Spleen (tissue), 7 donors: ENCODE data around the gene OR6B1.

Experiments used
- CTCF ChIP-seq, 11 experiments: fragments of 200-600 bp in 7 of 11; fragments of 450-650 bp in 4 of 11; sonication (generic) in 4 of 11; IDR thresholded peaks in 8 of 11; conservative IDR thresholded peaks in 3 of 11; 1 replicate in 7 of 11; 2 replicates in 4 of 11; pipeline versions ENCODE4 v1.4.0 to v1.8.0; 2016 to 2021; ENCODE audit warnings: antibody characterized with exemption in 11 of 11, inconsistent platforms in 4 of 11, mild to moderate bottlenecking in 1 of 11
- POLR2A ChIP-seq, 3 donors: fragments of 450-650 bp; IDR thresholded peaks; one replicate each; pipeline ENCODE4 v1.5.1; 2017; ENCODE audit warnings: antibody characterized with exemption in 3 of 3, mild to moderate bottlenecking in 1 of 3
- donor health status: DM: no; HTN: no; CAD: no; lungs with moderate emphysema.
- donor health status: DM: no; HTN: no; CAD: no.
- donor health status: DM: no; HTN: no; CAD: no.

DNA sequence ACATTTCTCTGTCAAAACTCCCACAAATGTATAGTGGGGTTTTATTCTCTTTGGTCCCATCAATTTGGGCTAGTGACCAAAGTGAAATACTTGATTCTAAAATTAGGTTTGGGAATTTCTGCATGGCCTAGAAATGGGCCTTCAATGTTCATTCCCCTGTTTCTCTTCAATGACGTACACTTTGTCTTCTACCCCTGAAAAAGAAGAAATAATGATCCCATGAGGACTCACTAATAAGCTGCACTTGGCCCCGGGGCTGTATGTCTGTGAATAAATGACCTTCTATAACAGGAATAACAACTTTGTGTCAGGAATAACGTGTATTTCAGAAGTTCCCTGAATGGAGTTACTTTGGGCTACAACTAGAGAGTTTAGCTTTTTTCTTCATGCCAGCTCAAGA lies 20.2 kb downstream of the OR6B1 start:
- TF ChIP-seq CTCF (IDR thresholded peaks at IDR 0.05 in 8 of 11, conservative IDR thresholded peaks at IDR 0.05 in 3 of 11) (no peak), POLR2A (IDR thresholded peaks at IDR 0.05) (no peak)
